T-helper 2 cell treated with Interferon-gamma antibody and Interleukin-4, amounts not matched to agents 5 μg/mL and 100 μg/mL, for 36 hours (primary cell): ENCODE measurements around the gene UBR3.
"Not testable (repeated sequence)": the region's sequence is repeated elsewhere in the genome, so short reads cannot be mapped to it uniquely, and the experiment has no call there.

Experiments used
- DNase-seq: peaks from one replicate; pipeline ENCODE4 v3.0.0; 2021; ENCODE audit warnings: low spot score
- H3K27ac Mint-ChIP-seq: one replicate; pipeline ENCODE4 v1.8.0; 2021; ENCODE audit warnings: mild to moderate bottlenecking, mixed read lengths
- H3K27me3 Mint-ChIP-seq: one replicate; pipeline ENCODE4 v1.8.0; 2021; ENCODE audit warnings: low read depth, mixed read lengths
- H3K36me3 Mint-ChIP-seq: one replicate; pipeline ENCODE4 v1.8.0; 2021; ENCODE audit warnings: low read depth, mixed read lengths
- H3K4me1 Mint-ChIP-seq: one replicate; pipeline ENCODE4 v1.8.0; 2021; ENCODE audit warnings: low read depth, mixed read lengths
- H3K4me3 Mint-ChIP-seq: one replicate; pipeline ENCODE4 v1.8.0; 2022; ENCODE audit warnings: mild to moderate bottlenecking, moderate library complexity, mixed read lengths
- H3K9me3 Mint-ChIP-seq: one replicate; pipeline ENCODE4 v1.8.0; 2021; ENCODE audit warnings: mixed read lengths

Gene UBR3

DNA sequence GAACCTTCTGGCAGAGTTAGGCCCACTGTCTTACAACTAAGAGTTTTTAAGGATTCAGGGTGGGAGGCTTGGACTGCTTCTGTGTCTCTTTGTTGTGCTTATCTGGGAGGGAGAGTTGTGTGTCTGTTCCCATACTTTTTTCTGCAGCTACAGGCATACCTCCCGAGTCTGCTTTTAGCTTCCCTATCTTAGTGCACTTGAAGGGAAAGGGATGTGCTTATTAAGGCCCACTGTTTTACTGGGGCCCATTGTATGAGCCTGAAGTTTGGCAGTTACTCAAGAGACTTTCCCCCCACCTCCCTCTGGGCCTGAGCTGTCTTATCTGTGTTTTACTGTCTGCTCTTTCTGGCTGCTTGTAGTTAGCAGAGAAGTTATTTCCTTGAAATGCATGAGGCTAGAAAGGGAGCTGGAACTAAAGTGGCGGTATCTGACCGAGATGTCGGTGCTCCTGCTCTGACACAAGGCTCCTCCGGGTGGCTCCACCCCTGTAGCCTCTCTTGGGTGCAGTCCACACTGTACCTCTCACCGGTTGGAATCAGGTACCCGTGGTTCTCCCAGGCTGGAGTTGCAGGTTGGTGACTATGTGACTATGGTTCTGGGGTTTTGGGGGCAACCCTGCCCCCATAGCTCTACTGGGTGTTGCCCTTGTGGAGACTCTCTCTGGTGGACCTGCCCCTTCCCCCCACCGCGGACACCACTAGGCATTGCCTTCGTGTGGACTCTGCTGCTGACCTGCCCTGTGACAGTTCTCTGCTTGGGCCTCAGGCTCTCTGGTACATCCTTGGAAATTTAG lies 12.9 kb downstream of the UBR3 start:
- H3K9me3 Mint-ChIP-seq = no peaks in the 10 kb centered on the region
- H3K4me1 Mint-ChIP-seq = peaks cover 2% of the 10 kb centered on the region
- H3K36me3 Mint-ChIP-seq = peaks cover 5% of the 10 kb centered on the region
- H3K27me3 Mint-ChIP-seq = no peaks in the 10 kb centered on the region
- DNase-seq = no peak
- H3K27ac Mint-ChIP-seq = no peak overlapping the region
- no peak overlapping the region for H3K4me3 Mint-ChIP-seq

DNA sequence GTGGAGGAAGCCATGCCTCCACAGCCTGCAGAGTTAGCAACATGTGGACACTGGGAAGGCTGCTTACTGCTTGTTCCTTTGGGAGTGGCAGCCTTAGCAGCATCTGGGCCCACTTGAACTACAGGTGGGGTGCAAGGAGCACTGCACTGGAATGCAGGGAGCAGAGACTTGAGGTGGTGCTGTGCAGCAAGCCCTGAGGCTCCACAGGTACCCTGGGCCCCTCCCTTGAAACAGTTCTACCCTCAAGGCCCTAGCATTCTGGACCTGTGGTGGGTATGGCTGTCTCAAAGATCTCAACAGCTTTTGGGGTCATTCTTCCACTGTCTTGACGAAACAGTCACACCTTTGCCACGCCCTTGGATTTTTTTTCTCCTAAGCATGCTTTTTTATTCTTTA lies 13.5 kb downstream of the UBR3 start:
- Mint-ChIP-seq H3K36me3 (peaks cover 5% of the 10 kb centered on the region), H3K9me3 (no peaks in the 10 kb centered on the region), H3K4me1 (peaks cover 2% of the 10 kb centered on the region), H3K27ac (no peak overlapping the region), H3K27me3 (no peaks in the 10 kb centered on the region), H3K4me3 (no peak overlapping the region)
- no peak for DNase-seq

DNA sequence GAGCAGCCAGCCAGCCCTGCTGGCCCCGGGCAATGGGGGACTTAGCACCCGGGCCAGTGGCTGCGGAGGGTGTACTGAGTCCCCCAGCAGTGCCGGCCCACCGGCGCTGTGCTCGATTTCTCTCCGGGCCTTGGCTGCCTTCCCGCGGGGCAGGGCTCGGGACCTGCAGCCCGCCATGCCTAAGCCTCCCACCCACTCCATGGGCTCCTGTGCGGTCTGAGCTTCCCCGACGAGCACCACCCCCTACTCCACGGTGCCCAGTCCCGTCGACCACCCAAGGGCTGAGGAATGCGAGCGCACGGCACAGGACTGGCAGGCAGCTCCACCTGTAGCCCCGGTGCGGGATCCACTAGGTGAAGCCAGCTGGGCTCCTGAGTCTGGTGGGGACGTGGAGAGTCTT lies 14.4 kb downstream of the UBR3 start:
- not testable (repeated sequence) for H3K36me3 Mint-ChIP-seq, H3K4me3 Mint-ChIP-seq, H3K27ac Mint-ChIP-seq, DNase-seq, H3K9me3 Mint-ChIP-seq, H3K4me1 Mint-ChIP-seq, H3K27me3 Mint-ChIP-seq

GRCh38 chr2:169845016-169845415 lies 17.8 kb downstream of the UBR3 start:
- peaks cover 12% of the 10 kb centered on the region for H3K36me3 Mint-ChIP-seq
- H3K27me3 Mint-ChIP-seq = no peaks in the 10 kb centered on the region
- no peak for DNase-seq
- H3K4me1 Mint-ChIP-seq = peaks cover 6% of the 10 kb centered on the region
- H3K9me3 Mint-ChIP-seq = peaks cover 6% of the 10 kb centered on the region
- H3K27ac Mint-ChIP-seq = no peak overlapping the region
- H3K4me3 Mint-ChIP-seq = no peak overlapping the region

DNA sequence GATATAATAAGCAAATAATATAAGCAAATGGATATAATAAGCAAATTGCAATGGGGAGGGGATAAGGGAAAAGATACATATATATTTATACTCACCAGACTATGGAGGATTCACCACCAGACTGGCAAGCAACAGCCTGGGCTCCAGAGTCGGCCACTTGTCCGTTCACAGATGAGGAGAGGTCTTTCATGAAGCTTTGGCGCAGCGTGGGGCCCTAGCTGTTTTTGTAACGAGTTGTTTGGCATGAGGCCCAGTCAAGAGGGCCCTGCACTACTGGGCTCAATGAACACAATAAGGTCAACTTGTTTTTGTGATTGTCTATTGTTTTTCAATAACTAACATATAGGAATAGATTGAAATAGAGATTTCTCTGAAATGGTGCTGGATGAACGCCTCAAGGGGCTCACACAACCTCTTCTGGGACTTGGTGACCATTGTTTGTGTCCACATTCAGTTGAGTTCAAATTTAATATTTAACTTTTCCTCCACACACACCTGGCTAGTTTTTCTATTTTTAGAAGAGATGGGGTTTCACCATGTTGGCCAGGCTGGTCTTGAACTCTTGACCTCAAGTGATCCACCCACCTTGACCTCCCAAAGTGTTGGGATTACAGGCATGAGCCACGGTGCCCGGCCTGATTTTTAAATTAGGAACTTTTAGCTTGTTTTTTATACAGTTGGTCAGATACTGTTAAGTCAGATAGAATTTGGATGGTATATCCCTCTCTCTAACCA lies 21.9 kb downstream of the UBR3 start:
- not testable (repeated sequence) for H3K4me1 Mint-ChIP-seq, H3K27ac Mint-ChIP-seq, H3K4me3 Mint-ChIP-seq, H3K27me3 Mint-ChIP-seq, H3K9me3 Mint-ChIP-seq, H3K36me3 Mint-ChIP-seq, DNase-seq

GRCh38 chr2:169849710-169850109 lies 22.5 kb downstream of the UBR3 start:
- no peak for DNase-seq
- no peak overlapping the region for H3K4me3 Mint-ChIP-seq
- peaks cover 6% of the 10 kb centered on the region for H3K4me1 Mint-ChIP-seq
- peaks cover 6% of the 10 kb centered on the region for H3K9me3 Mint-ChIP-seq
- peaks cover 9% of the 10 kb centered on the region for H3K36me3 Mint-ChIP-seq
- H3K27ac Mint-ChIP-seq = no peak overlapping the region
- H3K27me3 Mint-ChIP-seq = no peaks in the 10 kb centered on the region

DNA sequence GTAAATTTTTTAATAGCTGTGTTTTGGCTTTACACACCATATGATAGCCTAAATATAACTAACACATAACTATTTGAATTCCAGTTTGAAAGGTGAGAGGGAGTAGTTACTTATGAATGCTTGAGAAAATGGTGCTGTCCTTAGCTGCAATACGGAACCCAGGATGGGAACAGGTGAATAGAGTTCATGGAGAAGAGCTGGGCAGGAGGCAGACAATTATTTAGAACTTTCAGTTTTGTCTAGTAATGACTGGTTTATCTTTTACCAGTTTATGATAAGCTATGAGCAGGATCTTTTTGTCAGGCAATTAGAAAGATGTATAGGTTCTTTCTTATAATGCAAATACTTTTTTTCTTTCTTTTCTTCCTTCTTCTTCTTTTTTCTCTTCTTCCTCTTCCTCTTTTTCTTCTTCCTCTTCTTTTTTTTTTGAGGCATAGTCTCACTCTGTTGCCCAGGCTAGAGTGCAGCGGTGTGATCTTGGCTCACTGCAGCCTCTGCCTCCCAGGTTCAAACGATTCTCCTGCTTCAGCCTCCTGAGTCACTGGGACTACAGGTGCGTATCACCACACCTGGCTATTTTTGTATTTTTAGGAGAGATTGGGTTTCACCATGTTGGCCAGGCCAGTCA lies 25.9 kb downstream of the UBR3 start:
- no peak for DNase-seq
- Mint-ChIP-seq H3K27ac (no peak overlapping the region), H3K27me3 (no peaks in the 10 kb centered on the region), H3K9me3 (peaks cover 10% of the 10 kb centered on the region), H3K4me3 (no peak overlapping the region), H3K4me1 (peaks cover 6% of the 10 kb centered on the region), H3K36me3 (peaks cover 14% of the 10 kb centered on the region)

DNA sequence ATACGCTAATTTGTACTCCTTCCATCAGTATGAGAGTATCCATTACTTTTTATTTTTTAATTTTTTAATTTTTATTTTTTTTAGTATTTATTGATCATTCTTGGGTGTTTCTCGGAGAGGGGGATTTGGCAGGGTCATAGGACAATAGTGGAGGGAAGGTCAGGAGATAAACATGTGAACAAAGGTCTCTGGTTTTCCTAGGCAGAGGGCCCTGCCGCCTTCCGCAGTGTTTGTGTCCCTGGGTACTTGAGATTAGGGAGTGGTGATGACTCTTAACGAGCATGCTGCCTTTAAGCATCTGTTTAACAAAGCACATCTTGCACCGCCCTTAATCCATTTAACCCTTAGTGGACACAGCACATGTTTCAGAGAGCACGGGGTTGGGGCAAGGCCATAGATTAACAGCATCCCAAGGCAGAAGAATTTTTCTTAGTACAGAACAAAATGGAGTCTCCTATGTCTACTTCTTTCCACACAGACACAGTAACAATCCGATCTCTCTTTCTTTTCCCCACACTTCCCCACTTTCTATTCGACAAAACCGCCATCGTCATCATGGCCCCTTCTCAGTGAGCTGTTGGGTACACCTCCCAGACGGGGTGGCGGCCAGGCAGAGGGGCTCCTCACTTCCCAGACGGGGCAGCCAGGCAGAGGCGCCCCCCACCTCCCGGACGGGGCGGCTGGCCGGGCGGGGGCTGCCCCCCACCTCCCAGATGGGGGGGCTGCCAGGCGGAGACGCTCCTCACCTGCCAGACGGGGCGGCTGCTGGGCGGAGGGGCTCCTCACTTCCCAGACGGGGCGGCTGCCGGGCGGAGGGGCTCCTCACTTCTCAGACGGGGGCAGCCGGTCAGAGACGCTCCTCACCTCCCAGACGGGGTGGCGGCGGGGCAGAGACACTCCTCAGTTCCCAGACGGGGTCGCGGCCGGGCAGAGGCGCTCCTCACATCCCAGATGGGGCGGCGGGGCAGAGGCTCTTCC lies 28.3 kb downstream of the UBR3 start:
- H3K36me3 Mint-ChIP-seq = not testable (repeated sequence)

DNA sequence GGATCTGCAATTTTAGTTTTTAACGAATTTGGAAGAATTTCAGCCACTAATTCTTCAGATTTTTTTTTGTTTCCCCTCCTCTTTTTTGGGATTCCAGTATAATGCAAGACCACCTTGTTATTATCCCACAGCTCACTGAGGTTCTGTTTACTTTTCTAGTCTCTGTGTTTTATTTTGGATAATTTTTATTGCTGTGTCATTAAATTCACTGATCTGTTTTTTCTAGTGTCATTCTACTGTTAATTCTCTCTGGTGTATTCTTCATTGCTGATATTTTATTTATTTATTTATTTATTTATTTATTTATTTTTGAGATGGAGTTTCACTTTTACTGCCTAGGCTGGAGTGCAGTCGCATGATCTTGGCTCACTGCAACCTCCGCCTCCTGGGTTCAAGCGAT lies 32.2 kb downstream of the UBR3 start:
- peaks cover 8% of the 10 kb centered on the region for H3K36me3 Mint-ChIP-seq
- peaks cover 4% of the 10 kb centered on the region for H3K9me3 Mint-ChIP-seq
- no peak for DNase-seq
- H3K4me3 Mint-ChIP-seq = no peak overlapping the region
- H3K27me3 Mint-ChIP-seq = no peaks in the 10 kb centered on the region
- no peaks in the 10 kb centered on the region for H3K4me1 Mint-ChIP-seq
- no peak overlapping the region for H3K27ac Mint-ChIP-seq

More for the DNA sequence above, 28.3 kb downstream of the UBR3 start:
- not testable (repeated sequence) for H3K4me3 Mint-ChIP-seq, H3K27me3 Mint-ChIP-seq, DNase-seq, H3K4me1 Mint-ChIP-seq, H3K9me3 Mint-ChIP-seq, H3K27ac Mint-ChIP-seq

DNA sequence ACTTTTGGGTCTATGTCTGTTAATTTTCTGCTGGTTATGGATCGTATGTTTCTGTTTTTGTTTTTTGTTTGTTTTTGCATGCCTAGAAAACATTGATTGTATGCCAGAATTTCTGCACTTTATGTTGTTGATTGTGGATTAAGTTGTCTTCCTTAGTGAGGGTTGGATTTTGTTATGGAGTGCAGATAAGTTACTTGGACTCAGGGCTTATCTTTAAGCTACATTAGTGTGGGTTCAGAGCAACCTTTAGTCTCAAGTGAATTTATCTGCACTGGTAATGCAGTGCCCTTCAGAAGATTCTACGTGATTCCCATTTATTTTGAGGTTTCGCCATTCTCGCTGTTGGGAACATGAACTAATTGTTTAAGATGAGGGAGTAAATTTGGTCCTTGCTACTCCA lies 32.9 kb downstream of the UBR3 start:
- Mint-ChIP-seq H3K36me3 (peaks cover 8% of the 10 kb centered on the region), H3K4me3 (no peak overlapping the region), H3K27me3 (no peaks in the 10 kb centered on the region), H3K9me3 (peaks cover 4% of the 10 kb centered on the region), H3K4me1 (no peaks in the 10 kb centered on the region), H3K27ac (no peak overlapping the region)
- DNase-seq = no peak

- Mint-ChIP-seq H3K36me3 (peaks cover 3% of the 10 kb centered on the region), H3K27ac (no peak overlapping the region), H3K27me3 (no peaks in the 10 kb centered on the region), H3K9me3 (no peaks in the 10 kb centered on the region), H3K4me1 (peaks cover 2% of the 10 kb centered on the region), H3K4me3 (no peak overlapping the region)
- no peak for DNase-seq
Observed at GRCh38 chr2:169862816-169863215, 35.6 kb downstream of the UBR3 start.

DNA sequence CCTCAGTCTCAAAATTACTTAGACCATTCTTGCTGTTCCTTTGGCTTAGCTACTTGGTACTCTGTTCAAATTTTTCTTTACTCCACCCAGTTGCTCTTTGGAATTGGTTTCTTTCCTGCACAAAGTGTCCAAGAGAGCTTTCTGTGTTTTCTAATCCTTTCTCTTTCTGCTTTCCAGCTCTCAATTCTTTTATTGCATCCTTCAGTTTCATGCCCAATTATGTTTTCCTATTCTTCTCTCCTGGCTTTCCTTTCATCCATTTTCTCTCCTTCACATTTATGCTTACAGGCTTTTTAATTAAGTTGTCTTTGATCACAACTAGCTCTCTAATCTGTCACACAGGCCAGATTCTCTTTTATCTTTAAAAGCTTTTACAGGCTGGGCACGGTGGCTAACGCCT lies 38.2 kb downstream of the UBR3 start:
- no peak for DNase-seq
- Mint-ChIP-seq H3K36me3 (peaks cover 3% of the 10 kb centered on the region), H3K9me3 (no peaks in the 10 kb centered on the region), H3K4me1 (peaks cover 7% of the 10 kb centered on the region), H3K4me3 (no peak overlapping the region), H3K27ac (no peak overlapping the region), H3K27me3 (no peaks in the 10 kb centered on the region)

DNA sequence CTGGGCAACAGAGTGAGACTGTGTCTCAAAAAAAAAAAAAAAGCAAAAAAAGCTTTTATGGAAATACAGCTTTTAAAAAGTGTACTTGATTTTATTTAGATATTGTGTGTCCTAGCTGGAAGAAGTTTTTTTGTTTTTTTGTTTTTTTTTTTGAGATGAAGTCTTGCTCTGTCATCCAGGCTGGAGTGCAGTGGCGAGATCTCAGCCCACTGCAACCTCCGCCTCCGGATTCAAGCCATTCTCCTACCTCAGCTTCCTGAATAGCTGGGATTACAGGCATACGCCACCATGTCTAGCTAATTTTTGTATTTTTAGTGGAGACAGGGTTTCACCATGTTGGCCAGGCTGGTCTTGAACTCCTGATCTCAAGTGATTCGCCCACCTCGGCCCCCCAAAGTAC lies 39.0 kb downstream of the UBR3 start:
- H3K4me1 Mint-ChIP-seq, H3K27ac Mint-ChIP-seq, H3K27me3 Mint-ChIP-seq, DNase-seq, H3K4me3 Mint-ChIP-seq, H3K36me3 Mint-ChIP-seq, H3K9me3 Mint-ChIP-seq: not testable (repeated sequence)
